GM19099 (cell line): ENCODE results near the gene MICU2.

ENCODE experiments used
- POLR2A ChIP-seq: IDR thresholded peaks from 3 replicates; pipeline ENCODE4 v1.6.1; 2011; ENCODE audit warnings: low read depth; ENCODE audit not compliant: insufficient read length; ENCODE audit errors: extremely low read depth

Gene MICU2

DNA sequence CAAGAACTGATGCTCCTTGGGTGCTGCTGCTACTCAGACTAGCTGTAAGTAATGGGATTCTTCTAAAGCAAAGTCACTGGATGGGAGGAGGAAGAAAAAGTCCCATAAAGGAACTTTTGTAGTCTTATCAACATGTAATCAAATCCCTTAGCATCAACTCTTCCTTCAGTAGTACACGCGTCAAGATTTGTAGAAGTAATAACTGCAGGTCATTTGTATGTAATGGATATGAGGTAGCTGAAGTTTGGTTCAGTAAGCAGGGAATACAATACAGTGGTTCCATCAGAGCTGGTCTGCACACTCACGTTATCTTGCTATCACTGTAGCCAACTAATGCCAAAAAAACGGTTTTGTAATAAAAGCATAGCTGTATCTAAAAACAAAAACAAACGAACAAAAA, 72.5 kb downstream of the MICU2 start:
- no peak for TF ChIP-seq POLR2A

DNA sequence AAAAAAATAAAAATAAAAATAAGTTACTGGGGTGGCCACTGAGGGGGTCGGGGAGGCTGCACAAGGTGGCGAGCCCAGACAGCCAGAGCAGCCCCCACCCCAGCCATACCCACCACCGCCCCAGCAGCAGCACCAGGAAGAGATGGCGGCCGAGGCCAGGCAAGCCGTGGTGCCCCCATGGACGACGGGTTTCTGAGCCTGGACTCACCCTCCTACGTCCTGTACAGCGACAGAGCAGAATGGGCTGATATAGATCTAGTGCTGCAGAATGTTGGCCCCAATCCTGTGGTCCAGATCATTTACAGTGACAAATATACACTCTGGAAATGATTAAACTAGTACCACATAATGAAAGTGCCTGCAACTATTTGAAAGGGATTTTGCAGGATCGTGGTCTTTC, 73.3 kb downstream of the MICU2 start:
- TF ChIP-seq POLR2A: no peak

DNA sequence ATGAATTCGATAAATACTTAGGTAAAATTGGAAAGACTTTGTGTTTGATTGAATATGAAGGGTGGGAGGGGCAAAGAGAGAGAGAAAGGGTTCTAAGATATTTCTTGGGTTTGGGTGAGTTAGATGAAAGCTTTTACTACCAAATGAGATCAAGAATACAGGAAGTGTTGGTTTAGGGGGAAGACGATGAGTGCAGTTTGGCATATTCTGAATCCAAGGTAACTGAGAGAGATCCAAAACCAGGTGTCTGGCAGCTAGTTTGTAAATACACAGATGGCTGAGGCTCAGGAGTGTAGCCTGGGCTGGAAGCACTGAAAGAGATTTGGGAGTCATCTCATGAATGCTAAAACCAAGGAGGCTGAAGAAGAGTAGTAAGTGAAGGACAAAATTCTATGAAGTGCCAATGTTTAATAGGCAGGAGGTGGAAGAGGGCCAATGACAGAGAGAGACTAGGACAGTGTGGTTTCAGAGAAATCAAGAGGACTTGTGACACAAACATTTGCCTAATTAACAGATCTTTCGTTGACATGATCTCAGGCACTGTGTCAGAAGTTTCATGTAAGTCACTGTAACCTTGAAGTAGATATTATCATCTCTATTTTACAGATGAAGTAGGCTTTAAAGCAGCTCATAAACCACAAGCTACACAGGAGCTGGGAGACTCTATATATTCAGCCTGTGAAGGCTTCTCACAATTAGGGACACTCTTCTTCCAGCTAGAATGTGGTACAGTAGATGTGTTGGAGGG, 74.7 kb downstream of the MICU2 start:
- no peak for TF ChIP-seq POLR2A

DNA sequence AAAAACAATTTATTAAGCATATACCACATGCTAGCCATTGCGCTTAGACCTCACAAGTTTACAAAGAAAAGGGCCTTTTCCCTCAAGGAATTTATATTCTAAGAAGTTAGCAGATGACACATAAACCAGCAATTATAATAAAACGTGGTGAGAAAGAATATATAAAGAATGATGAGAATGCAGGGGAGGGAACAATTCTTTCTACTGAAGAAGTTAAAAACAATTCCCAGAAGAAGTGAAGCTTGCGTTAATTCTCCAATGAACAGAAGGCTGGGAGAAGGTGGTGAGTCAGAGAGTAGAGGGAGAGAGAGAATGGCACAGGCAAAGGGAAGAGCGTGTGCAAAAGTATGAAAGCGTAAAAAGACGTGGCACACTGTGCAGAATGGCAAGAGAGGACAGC, 75.4 kb downstream of the MICU2 start:
- TF ChIP-seq POLR2A: no peak

DNA sequence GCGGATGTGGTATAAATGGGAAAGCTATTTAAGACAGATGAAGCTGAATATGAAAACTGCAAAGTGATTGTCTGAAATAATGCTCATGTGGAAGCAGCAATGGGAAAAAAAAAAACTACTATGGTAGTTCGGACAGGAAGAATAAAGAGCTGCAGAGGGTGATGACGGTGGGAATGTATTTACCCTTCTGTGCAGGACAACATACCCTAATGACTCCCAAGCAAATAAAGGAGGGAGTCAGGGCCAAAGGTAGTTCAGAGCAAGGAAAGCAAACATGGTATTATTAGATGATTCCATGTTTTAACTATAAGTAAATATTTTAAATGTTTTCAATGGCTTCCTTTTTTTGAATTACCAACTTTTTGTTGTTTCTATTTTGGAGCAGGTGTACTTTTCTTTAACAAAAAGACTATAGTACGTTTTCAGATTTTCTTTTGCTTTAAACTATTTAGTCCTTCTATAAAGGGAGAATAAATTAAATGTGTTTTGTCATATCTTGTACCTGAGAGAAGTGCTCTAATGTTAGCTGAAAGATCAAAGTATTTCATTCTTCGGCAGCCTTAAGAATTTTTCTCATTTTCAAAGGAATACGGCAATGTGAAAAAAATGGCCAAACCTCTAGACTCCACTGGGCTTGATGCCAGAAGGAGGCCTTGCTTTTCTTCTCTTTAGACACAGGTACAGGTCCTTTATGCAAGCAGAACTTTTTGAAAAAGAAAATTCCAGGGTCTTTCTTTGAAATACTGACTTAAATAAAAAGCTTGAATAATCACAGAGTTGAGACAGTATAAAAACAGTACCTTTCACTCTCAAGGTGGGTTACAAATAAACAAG, 77.0 kb downstream of the MICU2 start:
- TF ChIP-seq POLR2A: no peak

DNA sequence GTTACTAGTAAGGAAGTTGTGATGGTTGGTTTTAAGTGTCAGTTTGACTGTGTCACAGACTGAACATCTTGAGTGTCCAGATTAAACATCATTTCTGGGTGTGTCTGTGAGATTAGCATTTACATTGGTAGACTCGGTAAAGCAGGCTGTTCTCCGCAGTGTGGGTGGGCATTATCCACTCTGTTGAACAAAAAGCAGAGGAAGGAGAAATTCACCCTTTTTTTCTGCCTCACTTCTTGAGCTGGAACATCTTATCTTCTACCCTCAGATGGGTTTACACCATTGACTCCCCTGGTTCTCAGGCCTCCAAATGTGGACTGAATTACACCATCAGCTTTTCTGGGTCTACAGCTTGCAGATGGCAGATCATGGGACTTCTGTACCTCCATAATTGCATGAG, 81.1 kb downstream of the MICU2 start:
- no peak for TF ChIP-seq POLR2A

DNA sequence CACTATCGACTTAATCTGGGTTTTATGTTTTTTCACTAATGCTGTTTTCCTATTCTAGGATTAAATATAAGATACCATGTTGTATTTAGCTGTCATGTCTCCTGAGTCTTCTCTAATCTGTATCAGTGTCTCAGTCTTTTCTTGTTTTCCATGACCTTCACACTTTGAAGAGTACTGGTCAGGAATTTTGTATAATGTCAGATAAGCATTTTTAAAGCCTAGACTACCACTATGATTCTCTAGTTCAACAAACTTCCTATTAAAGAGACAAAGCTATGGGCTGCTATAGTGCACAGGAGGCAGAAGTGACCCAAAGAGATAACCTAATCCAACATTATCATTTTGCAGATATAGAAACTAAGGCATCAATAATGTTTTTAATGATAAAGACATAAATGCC, 81.8 kb downstream of the MICU2 start:
- TF ChIP-seq POLR2A: no peak

DNA sequence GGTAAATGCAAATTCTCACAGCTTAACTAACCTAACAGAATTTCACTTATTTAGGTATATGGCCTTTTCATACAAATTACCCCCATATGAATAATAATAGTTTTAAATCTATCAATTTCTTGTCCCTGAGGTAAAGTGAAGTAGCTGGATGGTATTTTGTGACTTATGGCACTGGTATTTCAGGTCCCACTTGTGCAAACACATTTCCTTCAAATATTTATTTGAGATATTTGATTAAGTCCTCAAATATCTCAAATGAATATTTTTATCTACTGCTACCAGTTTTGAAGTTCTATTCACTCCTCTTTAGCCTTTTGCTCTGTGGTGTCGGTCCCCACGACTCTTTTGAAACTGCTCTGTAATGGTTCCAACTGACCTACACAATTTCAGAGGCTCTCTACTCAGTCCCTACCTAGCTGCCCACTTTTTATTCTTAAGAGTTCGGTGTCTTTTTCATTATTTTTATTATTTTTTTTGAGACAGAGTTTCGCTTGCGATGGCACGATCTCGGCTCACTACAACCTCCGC, 85.3 kb downstream of the MICU2 start:
- TF ChIP-seq POLR2A: no peak

DNA sequence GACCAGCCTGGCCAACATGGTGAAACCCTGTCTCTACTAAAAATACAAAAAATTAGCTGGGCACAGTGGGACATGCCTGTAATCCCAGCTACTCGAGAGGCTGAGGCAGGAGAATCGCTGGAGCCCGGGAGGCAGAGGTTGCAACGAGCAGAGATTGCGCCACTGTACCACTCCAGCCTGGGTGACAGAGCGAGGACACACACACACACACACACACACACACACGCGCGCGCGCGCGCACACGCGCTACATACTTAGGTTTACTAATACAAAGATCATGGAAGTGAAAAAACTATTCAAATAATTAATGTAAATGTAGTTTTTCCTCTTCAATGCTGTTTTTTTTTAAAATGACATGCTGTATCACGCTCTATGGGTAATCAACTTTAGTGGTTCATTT, 86.4 kb downstream of the MICU2 start:
- TF ChIP-seq POLR2A: no peak

DNA sequence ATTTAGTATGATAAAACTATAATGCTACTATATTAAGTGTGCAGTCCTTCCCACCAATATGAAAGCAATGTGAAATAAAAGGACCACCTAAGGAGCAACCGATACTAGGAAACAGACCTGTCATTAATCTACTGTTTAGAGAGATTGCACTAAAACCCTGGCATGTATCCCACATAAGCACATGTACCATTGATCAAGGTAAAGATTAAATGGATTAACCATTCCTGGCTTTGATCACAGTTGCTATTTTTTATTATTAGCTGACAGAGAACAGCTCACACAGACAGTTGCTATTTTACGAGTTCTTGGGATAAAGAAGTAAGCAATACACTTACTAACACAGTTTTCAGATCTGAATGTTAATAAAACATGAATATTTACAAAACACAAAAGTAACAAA, 87.2 kb downstream of the MICU2 start:
- no peak for TF ChIP-seq POLR2A

DNA sequence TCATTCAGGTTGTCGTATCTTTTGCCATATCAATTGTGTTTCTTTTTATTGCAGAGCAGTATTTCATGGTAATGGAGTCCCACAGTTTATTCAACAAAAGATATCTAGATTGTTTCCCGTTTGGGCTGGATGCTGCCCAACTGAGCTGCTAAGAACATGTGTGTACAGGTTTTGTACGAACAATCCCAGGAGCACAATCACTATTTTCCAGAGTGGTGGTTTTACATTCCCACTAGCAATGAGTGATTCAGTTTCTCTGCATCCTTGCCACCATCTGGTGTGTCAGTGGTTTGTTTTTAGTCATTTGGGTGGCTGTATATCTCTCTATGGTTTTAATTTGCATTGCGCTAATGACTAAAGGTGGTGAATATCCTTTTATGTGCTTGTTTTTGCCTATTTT, 92.1 kb downstream of the MICU2 start:
- TF ChIP-seq POLR2A: no peak

DNA sequence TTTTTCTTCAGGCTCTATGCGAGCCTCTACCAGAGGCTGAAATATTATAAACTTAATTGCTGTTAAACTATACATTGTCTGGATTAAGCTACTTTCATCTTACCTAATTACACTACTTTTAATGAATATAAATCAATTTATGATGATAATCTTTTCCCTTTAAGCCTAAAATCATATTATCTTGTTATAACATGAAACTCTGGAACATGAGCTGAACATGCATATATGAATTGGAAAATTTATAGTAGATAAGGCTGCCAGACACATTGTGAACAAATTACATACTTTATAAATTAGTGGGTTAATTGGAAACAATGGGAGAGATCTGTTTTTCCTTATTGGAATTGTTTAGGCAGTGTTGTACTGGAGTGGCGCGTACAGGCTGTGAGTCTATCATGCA, 99.6 kb downstream of the MICU2 start:
- no peak for TF ChIP-seq POLR2A

DNA sequence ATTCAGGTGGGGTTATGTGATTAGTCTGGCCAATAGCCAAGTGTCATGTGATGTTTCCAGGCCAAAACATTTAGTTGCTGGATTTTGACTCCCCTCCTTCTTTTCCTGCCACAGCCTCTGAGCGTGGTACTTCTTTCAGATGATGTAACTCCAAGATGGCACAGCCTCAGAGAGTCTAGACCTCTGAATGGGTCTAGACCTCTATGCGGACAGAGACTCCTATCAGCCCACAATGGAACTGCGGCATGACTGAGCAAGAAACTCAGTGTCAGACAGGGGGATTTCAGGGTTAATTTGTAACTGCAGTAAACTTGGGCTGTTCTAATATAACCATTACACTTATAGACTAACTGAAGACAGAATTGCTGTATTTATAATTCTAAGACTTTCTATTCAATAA, 102.3 kb downstream of the MICU2 start:
- no peak for TF ChIP-seq POLR2A

DNA sequence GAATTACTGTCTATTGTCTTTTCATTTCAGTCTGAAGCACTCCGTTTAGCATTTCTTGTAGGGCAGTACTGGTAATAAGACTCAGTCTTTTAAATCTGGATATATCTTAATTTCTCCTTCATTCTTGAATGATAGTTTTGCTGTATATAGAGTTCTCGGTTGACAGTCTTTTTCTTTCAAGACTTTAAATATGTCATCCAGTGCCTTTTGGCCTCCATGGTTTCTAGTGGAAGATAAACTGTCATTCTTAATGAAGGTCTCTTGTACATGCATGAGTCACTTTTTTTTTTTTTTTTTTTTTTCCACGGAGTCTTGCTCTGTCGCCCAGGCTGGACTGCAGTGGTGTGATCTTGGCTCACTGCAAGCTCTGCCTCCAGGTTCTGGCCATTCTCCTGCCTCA, 117.6 kb downstream of the MICU2 start:
- TF ChIP-seq POLR2A: no peak

DNA sequence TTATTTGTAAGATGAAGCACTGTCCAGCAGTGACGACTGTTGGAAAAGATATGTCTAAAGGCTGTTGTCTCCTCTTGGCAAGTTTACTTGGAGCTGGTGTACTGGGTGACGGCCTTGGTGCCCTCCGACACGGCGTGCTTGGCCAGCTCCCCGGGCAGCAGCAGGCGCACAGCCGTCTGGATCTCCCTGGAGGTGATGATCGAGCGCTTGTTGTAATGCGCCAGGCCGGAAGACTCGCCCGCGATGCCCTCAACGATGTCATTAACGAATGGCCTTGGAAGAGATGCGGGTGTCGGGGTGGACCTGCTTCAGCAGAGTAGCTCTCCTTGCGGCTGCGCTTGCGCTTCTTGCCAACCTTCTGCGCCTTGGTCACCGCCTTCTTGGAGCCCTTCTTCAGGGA, 120.2 kb downstream of the MICU2 start:
- no peak for TF ChIP-seq POLR2A

DNA sequence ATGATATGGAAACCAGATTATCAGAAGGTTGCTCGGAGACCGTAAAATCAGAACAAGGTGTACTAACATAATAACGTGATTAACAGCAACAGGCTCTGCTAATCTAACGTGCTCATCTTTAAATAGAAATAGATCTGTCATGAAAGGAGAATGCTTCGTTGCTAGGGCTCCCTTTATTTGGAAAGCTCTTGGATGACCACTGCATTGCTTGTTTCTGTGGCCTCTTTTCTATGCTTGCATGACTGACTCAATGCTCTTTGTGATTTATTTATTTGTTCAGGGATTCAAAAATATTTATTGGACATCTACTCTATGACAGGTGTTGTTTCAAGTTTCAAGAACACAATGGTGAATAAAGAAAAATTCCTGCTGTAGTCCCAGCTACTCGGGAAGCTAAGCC, 122.6 kb downstream of the MICU2 start:
- no peak for TF ChIP-seq POLR2A
